ENCODE measurements around the gene CA9. TPM values are rescaled to one million over a fixed set of nuclear protein-coding genes. Genes with fewer than 3 reads are reported as not detected.
A peak's percentile ranks its signal among the peaks of the same experiment; 100 is the strongest.
"Not testable (repeated sequence)": the region's sequence is repeated elsewhere in the genome, so short reads cannot be mapped to it uniquely, and the experiment has no call there.

CA9 gene
- total RNA-seq, 1 donor = 0.45 TPM

- H3K4me3 ChIP-seq (ENCODE audit: low read depth, low read length) = no peak overlapping the region
- no peak for DNase-seq (ENCODE audit: low read depth)
- TF ChIP-seq CTCF (IDR thresholded peaks at IDR 0.05; ENCODE audit: insufficient read depth, low read length) = no peak
These were observed 34.1 kb upstream of the CA9 start for GRCh38 chr9:35639631-35640030.

- not testable (repeated sequence) for H3K4me3 ChIP-seq (ENCODE audit: low read depth, low read length); DNase-seq (ENCODE audit: low read depth)
These were observed 33.3 kb upstream of the CA9 start for GRCh38 chr9:35640431-35640830.

GRCh38 chr9:35641478-35641877 lies 32.2 kb upstream of the CA9 start:
- H3K4me3 ChIP-seq (ENCODE audit: low read depth, low read length); DNase-seq (ENCODE audit: low read depth): not testable (repeated sequence)

GRCh38 chr9:35643046-35643445 lies 30.7 kb upstream of the CA9 start:
- no peak for DNase-seq (ENCODE audit: low read depth)
- no peak for TF ChIP-seq CTCF (IDR thresholded peaks at IDR 0.05; ENCODE audit: insufficient read depth, low read length)
- H3K4me3 ChIP-seq (ENCODE audit: low read depth, low read length) = no peak overlapping the region

GRCh38 chr9:35645736-35646135 lies 28.0 kb upstream of the CA9 start:
- H3K4me3 ChIP-seq (ENCODE audit: low read depth, low read length); DNase-seq (ENCODE audit: low read depth): not testable (repeated sequence)

- peak overlapping the region; percentile 72 for H3K4me3 ChIP-seq (ENCODE audit: low read depth, low read length)
- no peak for DNase-seq (ENCODE audit: low read depth)
- TF ChIP-seq CTCF (IDR thresholded peaks at IDR 0.05; ENCODE audit: insufficient read depth, low read length) = no peak
These were observed 27.6 kb upstream of the CA9 start for GRCh38 chr9:35646153-35646532.

GRCh38 chr9:35646533-35647265 lies 27.0 kb upstream of the CA9 start:
- DNase-seq (ENCODE audit: low read depth) = peak; percentile 84
- peak; percentile 87 for TF ChIP-seq CTCF (IDR thresholded peaks at IDR 0.05; ENCODE audit: insufficient read depth, low read length)
- peak overlapping the region; percentile 72 for H3K4me3 ChIP-seq (ENCODE audit: low read depth, low read length)

- H3K4me3 ChIP-seq (ENCODE audit: low read depth, low read length) = peak overlapping the region; percentile 25
- DNase-seq (ENCODE audit: low read depth) = peak; percentile 71
- no peak for TF ChIP-seq CTCF (IDR thresholded peaks at IDR 0.05; ENCODE audit: insufficient read depth, low read length)
These were observed 24.0 kb upstream of the CA9 start for GRCh38 chr9:35649431-35650340.

Measured in fibroblast of the aortic adventitia (primary cell).